Brain microvascular endothelial cell (primary cell): ENCODE data around the gene MND1.

Source experiments
- DNase-seq: peaks from one replicate; pipeline ENCODE4 v3.0.0-alpha.2; 2020
- H3K27ac ChIP-seq: fragments of 250-450 bp; sonication (Bioruptor Pico); 2 replicates; pipeline ENCODE4 v1.5.1; 2020; ENCODE audit warnings: mild to moderate bottlenecking, moderate library complexity
- H3K27me3 ChIP-seq: fragments of 250-450 bp; sonication (Bioruptor Pico); replicated peaks from 2 replicates; pipeline ENCODE4 v1.5.1; 2020; ENCODE audit warnings: mild to moderate bottlenecking
- H3K36me3 ChIP-seq: fragments of 250-450 bp; sonication (Bioruptor Pico); replicated peaks from 2 replicates; pipeline ENCODE4 v1.5.1; 2020; ENCODE audit warnings: mild to moderate bottlenecking
- H3K4me3 ChIP-seq: 2 replicates; pipeline ENCODE4 v1.5.1; 2011; ENCODE audit warnings: low read depth, mild to moderate bottlenecking, control low read depth, low read length, moderate library complexity
- CTCF ChIP-seq: IDR thresholded peaks from 2 replicates; pipeline ENCODE4 v1.5.1; 2011; ENCODE audit warnings: low read depth, mild to moderate bottlenecking, moderate library complexity, low read length, control low read depth, inconsistent platforms; ENCODE audit errors: missing control alignments
- in situ Hi-C: cut with HindIII; loops from 2 replicates; pipeline ENCODE4 v1.10.0; 2017; ENCODE audit warnings: low sequenced_read_pairs, low pct_ligation_motif_present

Gene MND1

GRCh38 chr4:153366486-153366885, 22.0 kb downstream of the MND1 start:
- Histone ChIP-seq H3K4me3 (no peak overlapping the region), H3K27me3 (no peaks in the 10 kb centered on the region), H3K27ac (no peak overlapping the region), H3K36me3 (no peaks in the 10 kb centered on the region)
- in situ Hi-C loops: no loop called here
- no peak for DNase-seq
- no peak for TF ChIP-seq CTCF

- Histone ChIP-seq H3K27ac (no peak overlapping the region), H3K27me3 (no peaks in the 10 kb centered on the region), H3K36me3 (no peaks in the 10 kb centered on the region), H3K4me3 (no peak overlapping the region)
- no peak for TF ChIP-seq CTCF
- no peak for DNase-seq
- in situ Hi-C loops: no loop called here
Measured at GRCh38 chr4:153367092-153367491, 22.6 kb downstream of the MND1 start.

- Histone ChIP-seq H3K36me3 (no peaks in the 10 kb centered on the region), H3K27ac (no peak overlapping the region), H3K27me3 (no peaks in the 10 kb centered on the region), H3K4me3 (no peak overlapping the region)
- in situ Hi-C loops: no loop called here
- TF ChIP-seq CTCF: no peak
- no peak for DNase-seq
Measured at GRCh38 chr4:153369021-153369420, 24.5 kb downstream of the MND1 start.

- no peaks in the 10 kb centered on the region for H3K27me3 ChIP-seq
- in situ Hi-C loops: no loop called here
- H3K27ac ChIP-seq: no peak overlapping the region
- no peaks in the 10 kb centered on the region for H3K36me3 ChIP-seq
- DNase-seq: no peak
- no peak for TF ChIP-seq CTCF
- H3K4me3 ChIP-seq: no peak overlapping the region
Measured at GRCh38 chr4:153371701-153372234, 27.3 kb downstream of the MND1 start.

GRCh38 chr4:153372967-153373562, 28.6 kb downstream of the MND1 start:
- in situ Hi-C loops: no loop called here
- Histone ChIP-seq H3K27ac (no peak overlapping the region), H3K4me3 (no peak overlapping the region), H3K27me3 (no peaks in the 10 kb centered on the region), H3K36me3 (no peaks in the 10 kb centered on the region)
- no peak for DNase-seq
- TF ChIP-seq CTCF: no peak

GRCh38 chr4:153374442-153374841, 30.0 kb downstream of the MND1 start:
- no peaks in the 10 kb centered on the region for H3K27me3 ChIP-seq
- in situ Hi-C loops: no loop called here
- TF ChIP-seq CTCF: no peak
- no peak overlapping the region for H3K27ac ChIP-seq
- no peaks in the 10 kb centered on the region for H3K36me3 ChIP-seq
- no peak overlapping the region for H3K4me3 ChIP-seq
- no peak for DNase-seq
